NCI-H2196 (cell line): ENCODE data around the gene IZUMO1.

Experiments used
- DNase-seq: peaks from one replicate; lab custom pipeline; 2025; ENCODE audit not compliant: unreplicated experiment; lab: John Stamatoyannopoulos, UW

Gene IZUMO1

DNA sequence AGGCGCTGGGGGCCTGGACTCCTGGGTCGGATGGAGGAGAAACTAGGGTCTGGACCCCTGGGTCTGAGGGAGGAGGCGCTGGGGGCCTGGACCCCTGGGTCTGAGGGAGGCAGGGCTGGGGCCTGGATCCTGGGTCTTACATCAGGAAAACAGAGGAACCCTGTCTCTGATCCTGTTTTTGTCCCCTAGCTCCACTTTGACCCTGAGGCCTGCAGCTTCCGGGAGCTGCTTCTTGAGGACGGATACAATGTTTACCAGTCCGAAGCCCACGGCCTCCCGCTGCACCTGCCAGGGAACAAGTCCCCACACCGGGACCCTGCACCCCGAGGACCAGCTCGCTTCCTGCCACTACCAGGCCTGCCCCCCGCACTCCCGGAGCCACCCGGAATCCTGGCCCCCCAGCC lies 11.0 kb upstream of the IZUMO1 start:
- no peak for DNase-seq

DNA sequence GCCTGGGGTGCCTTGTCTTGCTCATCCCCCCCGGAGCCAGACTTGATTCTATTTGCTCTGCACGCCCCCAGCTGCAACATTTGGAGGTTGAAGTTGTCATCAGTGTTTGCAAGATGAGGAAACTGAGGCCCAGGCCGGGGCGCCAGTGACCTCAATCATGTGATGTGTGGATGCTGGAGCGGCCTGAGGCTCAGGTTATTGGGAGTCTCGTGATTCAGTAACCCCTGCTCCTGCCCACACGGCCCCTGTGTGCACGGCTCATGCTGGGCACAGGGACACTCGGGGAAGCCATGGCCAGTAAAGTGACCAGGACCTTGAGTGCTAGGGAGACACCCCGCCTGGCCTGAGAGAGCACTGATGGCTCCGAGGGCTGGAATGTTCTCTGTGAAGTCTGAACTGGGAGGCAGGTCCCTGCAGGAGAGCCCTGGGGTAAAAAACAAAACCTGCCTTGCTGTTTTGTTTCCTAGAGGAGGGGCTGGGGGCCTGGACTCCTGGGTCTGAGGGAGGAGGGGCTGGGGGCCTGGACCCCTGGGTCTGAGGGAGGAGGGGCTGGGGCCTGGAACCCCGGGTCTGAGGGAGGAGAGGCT lies 10.5 kb upstream of the IZUMO1 start:
- DNase-seq = no peak

GRCh38 chr19:48756686-48757085 lies 10.0 kb upstream of the IZUMO1 start:
- DNase-seq = no peak

DNA sequence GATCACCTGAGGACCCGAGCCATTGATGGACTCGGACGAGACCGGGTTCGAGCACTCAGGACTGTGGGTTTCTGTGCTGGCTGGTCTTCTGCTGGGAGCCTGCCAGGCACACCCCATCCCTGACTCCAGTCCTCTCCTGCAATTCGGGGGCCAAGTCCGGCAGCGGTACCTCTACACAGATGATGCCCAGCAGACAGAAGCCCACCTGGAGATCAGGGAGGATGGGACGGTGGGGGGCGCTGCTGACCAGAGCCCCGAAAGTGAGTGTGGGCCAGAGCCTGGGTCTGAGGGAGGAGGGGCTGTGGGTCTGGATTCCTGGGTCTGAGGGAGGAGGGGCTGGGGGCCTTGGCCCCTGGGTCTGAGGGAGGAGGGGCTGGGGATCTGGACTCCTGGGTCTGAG lies 9.5 kb upstream of the IZUMO1 start:
- DNase-seq = no peak

- no peak for DNase-seq
Observed at GRCh38 chr19:48755787-48756186, 9.1 kb upstream of the IZUMO1 start.

DNA sequence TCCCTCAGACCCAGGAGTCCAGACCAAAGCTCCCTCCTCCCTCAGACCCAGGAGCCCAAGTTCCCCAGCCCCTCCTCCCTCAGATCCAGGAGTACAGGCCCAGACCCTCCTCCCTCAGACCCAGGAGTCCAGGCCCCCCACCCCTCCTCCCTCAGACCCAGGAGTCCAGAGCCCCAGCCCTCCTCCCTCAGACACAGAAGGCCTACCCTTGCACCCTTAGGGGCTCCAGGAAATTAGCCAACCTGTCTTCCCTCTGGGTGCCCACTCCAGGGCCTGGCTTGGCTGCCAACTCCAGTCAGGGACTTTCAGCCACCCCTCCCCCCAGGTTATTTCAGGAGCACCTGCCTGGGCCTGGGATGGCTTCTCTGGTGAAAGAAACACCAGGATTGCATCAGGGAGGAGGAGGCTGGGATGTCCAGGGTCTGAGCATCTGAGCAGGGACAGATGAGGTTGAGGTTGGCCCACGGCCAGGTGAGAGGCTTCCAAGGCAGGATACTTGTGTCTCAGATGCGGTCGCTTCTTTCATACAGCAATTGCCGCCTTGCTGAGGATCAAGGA lies 8.5 kb upstream of the IZUMO1 start, which contains the start of gene FGF21:
Gene FGF21, plus strand, starts transcription at position 441 of the 558 bp plus-strand sequence. CDS start 713 bp downstream, outside the sequence.
- DNase-seq = peak; percentile 61

GRCh38 chr19:48752496-48753365 lies 6.0 kb upstream of the IZUMO1 start, which contains the start of gene FUT1:
Gene FUT1, minus strand, starts transcription at chr19:48752641. Its CDS starts 1,360 bp downstream, at chr19:48751281.
- peak; percentile 97 for DNase-seq

GRCh38 chr19:48751845-48752495 lies 5.3 kb upstream of the IZUMO1 start:
- no peak for DNase-seq

GRCh38 chr19:48750771-48751504 lies 4.2 kb upstream of the IZUMO1 start:
- DNase-seq = no peak

GRCh38 chr19:48750351-48750750 lies 3.6 kb upstream of the IZUMO1 start:
- DNase-seq = no peak

DNA sequence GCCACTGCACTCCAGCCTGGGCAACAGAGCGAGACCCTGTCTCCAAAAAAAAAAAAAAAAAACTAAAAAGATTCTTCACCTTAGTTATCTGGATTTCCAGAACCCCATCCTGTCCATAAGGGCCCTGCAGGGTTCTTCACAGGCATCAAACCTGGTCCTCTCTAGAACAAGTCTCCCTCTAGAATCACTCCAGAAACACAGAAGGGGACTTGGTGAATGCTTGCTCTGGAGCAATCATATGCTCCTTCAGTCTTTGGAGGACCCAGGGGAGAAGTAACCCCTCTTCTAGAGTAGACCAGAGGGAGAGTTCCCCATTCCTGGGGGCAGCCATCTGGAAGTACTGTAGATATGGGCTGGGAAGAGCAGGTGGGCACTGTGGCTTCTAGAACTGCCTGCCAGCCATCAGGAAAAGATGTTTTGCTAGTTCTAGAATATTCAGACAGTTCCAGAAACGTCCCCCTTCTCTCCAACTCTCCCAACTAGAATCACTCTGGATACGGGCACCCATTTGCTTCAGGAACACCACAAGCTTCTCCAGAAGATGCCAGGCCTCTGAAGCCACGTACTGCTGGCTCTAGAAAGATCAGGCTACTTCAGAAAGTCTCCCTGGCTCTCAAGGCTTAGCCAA lies 3.0 kb upstream of the IZUMO1 start:
- DNase-seq = no peak

GRCh38 chr19:48746110-48746509 lies 599 bp downstream of the IZUMO1 start:
- DNase-seq = no peak

DNA sequence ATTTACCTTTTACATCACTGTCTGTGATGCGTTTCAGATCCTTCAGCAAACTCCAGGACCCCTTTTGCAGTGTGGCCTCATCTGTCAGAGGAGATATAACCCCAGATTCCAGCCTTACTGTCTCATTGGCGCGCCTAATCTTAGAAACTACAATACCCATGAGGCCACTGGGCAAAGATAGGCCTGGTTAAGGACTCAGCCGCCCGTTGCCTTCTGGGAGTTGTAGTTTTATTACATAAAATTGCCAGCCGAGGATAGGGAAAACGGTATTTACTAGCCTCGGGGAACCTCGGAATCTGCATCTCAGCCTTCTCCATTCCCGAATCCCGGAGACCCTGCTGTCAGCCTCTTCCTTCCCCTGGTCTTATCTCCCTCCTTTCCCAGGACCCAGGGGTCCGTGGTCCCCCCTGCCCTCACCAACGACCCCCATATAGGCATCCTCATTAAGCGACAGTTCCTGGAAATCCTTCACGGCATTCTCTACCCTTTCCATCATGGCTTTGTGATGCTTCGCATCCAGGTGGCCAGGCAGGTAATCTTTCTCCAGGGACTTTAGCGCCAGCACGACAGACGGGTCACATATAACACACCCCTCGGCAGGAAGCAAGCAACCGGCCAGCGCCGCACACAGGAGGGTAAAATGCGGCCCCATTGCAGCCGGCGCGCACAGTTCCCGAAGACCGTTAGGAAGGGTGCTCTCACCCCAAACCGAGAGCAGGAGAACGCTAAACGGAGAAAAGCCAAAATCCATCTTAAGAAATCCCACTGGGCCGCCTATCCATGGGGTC lies 1.3 kb downstream of the IZUMO1 start:
- DNase-seq = peak; percentile 80

- no peak for DNase-seq
Observed at GRCh38 chr19:48742096-48742495, 4.6 kb downstream of the IZUMO1 start.

DNA sequence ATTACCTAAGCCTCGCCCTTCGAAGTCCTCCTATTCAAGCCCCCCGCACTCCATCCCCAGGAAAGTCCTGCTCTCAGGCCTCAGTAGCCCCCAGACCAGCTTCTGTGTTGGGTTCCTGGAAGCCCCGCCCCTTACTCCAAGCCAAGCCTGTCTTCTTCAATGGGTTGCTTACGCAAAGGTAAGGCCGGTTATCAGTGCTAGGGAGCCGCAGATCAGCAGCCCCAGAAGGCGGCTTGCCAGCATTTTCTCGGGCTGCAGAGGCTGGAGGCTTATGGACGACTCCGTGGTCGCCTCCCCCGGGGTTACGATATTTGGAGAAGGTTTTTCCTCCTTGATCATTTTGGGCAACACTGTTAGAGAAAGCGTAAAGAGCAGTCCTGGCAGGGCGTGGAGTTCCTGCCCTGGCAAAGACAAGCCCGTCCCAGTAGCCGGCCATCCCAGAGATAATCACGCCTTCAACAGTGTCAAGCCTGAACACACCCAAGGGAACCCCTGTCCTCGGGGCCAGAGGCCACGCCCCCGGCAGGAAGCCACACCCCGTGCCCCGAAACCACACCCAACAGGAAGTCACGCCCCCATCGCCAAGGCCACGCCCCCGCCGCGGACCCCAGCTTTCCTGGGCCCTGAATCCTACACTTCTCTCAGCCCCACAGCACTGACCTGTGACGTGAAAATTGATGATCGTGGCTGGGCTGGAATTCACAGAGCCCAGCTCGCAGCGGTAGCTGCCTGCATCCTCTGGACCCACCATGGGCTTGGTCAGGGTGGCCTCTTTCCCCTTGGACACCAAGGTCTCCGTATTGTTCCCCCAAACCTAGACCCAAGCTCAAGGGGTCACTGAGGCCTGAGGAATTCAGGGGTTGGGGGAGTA lies 5.3 kb downstream of the IZUMO1 start:
- peak; percentile 36 for DNase-seq

GRCh38 chr19:48740164-48740972 lies 6.3 kb downstream of the IZUMO1 start, which contains the start of gene RASIP1:
Gene RASIP1, minus strand, starts transcription at chr19:48740610. Its CDS starts 328 bp downstream, at chr19:48740282.
- no peak for DNase-seq

GRCh38 chr19:48739404-48740163 lies 7.1 kb downstream of the IZUMO1 start:
- DNase-seq = no peak
